WTC11 (cell line): ENCODE measurements around the gene HECW1. TPM values are rescaled to one million over a fixed set of nuclear protein-coding genes. Genes with fewer than 3 reads are reported as not detected.

Source experiments
- ATAC-seq: fragments of 200-7000 bp; cut with Tn5 transposase; 2 replicates; pipeline ENCODE4 v1.10.0; 2021; ENCODE audit warnings: mild to moderate bottlenecking, moderate library complexity
- CTCF ChIA-PET: fragments of 300-600 bp; sonication (Branson Sonifier 250); formaldehyde crosslinking; loops from one replicate; lab custom pipeline; 2021; ENCODE audit warnings: antibody characterized with exemption; lab: Charles Lee
- POLR2A ChIA-PET: fragments of 350-600 bp; sonication (Branson Sonifier 250); formaldehyde crosslinking; loops from one replicate; lab custom pipeline; 2021; ENCODE audit warnings: antibody characterized with exemption; lab: Charles Lee
- DNase-seq: peaks from one replicate; pipeline ENCODE4 v3.0.0; 2021; ENCODE audit warnings: low spot score
- H3K27ac Mint-ChIP-seq: 2 replicates; pipeline ENCODE4 v1.8.0; 2021; ENCODE audit warnings: mixed read lengths
- H3K27me3 Mint-ChIP-seq: 2 replicates; pipeline ENCODE4 v1.8.0; 2021; ENCODE audit warnings: low read depth, mild to moderate bottlenecking, moderate library complexity, mixed read lengths
- H3K36me3 Mint-ChIP-seq: 2 replicates; pipeline ENCODE4 v1.8.0; 2021; ENCODE audit warnings: mixed read lengths
- H3K4me1 Mint-ChIP-seq: 2 replicates; pipeline ENCODE4 v1.8.0; 2022; ENCODE audit warnings: mixed read lengths
- H3K4me3 Mint-ChIP-seq: 2 replicates; pipeline ENCODE4 v1.8.0; 2021; ENCODE audit warnings: mild to moderate bottlenecking, moderate library complexity, mixed read lengths
- H3K9me3 Mint-ChIP-seq: 2 replicates; pipeline ENCODE4 v1.8.0; 2021; ENCODE audit warnings: mixed read lengths
- E2F1 ChIP-seq: sonication (generic); formaldehyde crosslinking; IDR thresholded peaks from 2 replicates; pipeline ENCODE4 v1.8.0; 2022; ENCODE audit warnings: mild to moderate bottlenecking, missing genetic modification reagents
- ERG ChIP-seq: fragments of 250-450 bp; sonication (Bioruptor Pico); IDR thresholded peaks from 2 replicates; pipeline ENCODE4 v1.8.0; 2021; ENCODE audit warnings: mild to moderate bottlenecking
- ESRRA ChIP-seq: sonication (generic); formaldehyde crosslinking; IDR thresholded peaks from 2 replicates; pipeline ENCODE4 v1.8.1; 2022; ENCODE audit warnings: mild to moderate bottlenecking, missing genetic modification reagents, borderline replicate concordance
- FOXJ3 ChIP-seq: sonication (generic); formaldehyde crosslinking; IDR thresholded peaks from 2 replicates; pipeline ENCODE4 v1.9.0; 2021; ENCODE audit warnings: missing genetic modification reagents, mild to moderate bottlenecking, borderline replicate concordance
- HMGXB4 ChIP-seq: sonication (generic); formaldehyde crosslinking; IDR thresholded peaks from 2 replicates; pipeline ENCODE4 v1.8.1; 2023; ENCODE audit warnings: mild to moderate bottlenecking, moderate library complexity, missing genetic modification reagents
- MAX ChIP-seq: sonication (generic); formaldehyde crosslinking; IDR thresholded peaks from 2 replicates; pipeline ENCODE4 v1.8.0; 2022; ENCODE audit warnings: mild to moderate bottlenecking, missing genetic modification reagents
- TEAD4 ChIP-seq: sonication (generic); formaldehyde crosslinking; IDR thresholded peaks from 2 replicates; pipeline ENCODE4 v1.8.0; 2022; ENCODE audit warnings: mild to moderate bottlenecking, missing genetic modification reagents
- USF2 ChIP-seq: sonication (generic); formaldehyde crosslinking; IDR thresholded peaks from 2 replicates; pipeline ENCODE4 v1.8.1; 2023; ENCODE audit warnings: mild to moderate bottlenecking, missing genetic modification reagents, moderate library complexity
- ZNF138 ChIP-seq: sonication (generic); formaldehyde crosslinking; conservative IDR thresholded peaks from 2 replicates; pipeline ENCODE4 v1.8.1; 2022; ENCODE audit warnings: mild to moderate bottlenecking, moderate library complexity, missing genetic modification reagents
- ZNF317 ChIP-seq: sonication (generic); formaldehyde crosslinking; IDR thresholded peaks from 2 replicates; pipeline ENCODE4 v1.8.1; 2023; ENCODE audit warnings: low read depth, mild to moderate bottlenecking, moderate library complexity, missing genetic modification reagents, borderline replicate concordance
- ZNF396 ChIP-seq: fragments of 250-450 bp; sonication (Bioruptor Pico); IDR thresholded peaks from 2 replicates; pipeline ENCODE4 v1.8.0; 2021; ENCODE audit warnings: mild to moderate bottlenecking, moderate library complexity, borderline replicate concordance
- ZNF416 ChIP-seq: fragments of 250-450 bp; sonication (Bioruptor Pico); IDR thresholded peaks from 2 replicates; pipeline ENCODE4 v1.9.0; 2021; ENCODE audit warnings: mild to moderate bottlenecking, inconsistent platforms
- ZNF512 ChIP-seq: sonication (generic); formaldehyde crosslinking; IDR thresholded peaks from 2 replicates; pipeline ENCODE4 v1.8.1; 2022; ENCODE audit warnings: missing genetic modification reagents, borderline replicate concordance
- ZNF671 ChIP-seq: fragments of 250-450 bp; sonication (Bioruptor Pico); IDR thresholded peaks from 2 replicates; pipeline ENCODE4 v1.8.0; 2021; ENCODE audit warnings: mild to moderate bottlenecking
- ZSCAN18 ChIP-seq: fragments of 250-450 bp; sonication (Bioruptor Pico); IDR thresholded peaks from 2 replicates; pipeline ENCODE4 v2.1.2; 2022; ENCODE audit warnings: mild to moderate bottlenecking, moderate library complexity
- total RNA-seq: library from RNA; stranded (reverse); gene quantifications from 3 replicates; pipeline ENCODE4 v1.2.3, GENCODE V29; 2021

Gene HECW1
- total RNA-seq, 1 experiment from 2014 or later, result 6.1 TPM

GRCh38 chr7:43443381-43443780 lies 330.9 kb downstream of the HECW1 start:
- Mint-ChIP-seq H3K4me1 (peaks cover 13% of the 10 kb centered on the region), H3K27me3 (no peaks in the 10 kb centered on the region; the same call in 1 of the 2 replicates), H3K36me3 (no peaks in the 10 kb centered on the region), H3K9me3 (no peaks in the 10 kb centered on the region), H3K27ac (no peak overlapping the region), H3K4me3 (no peak overlapping the region)
- CTCF ChIA-PET, result no interaction called here
- DNase-seq (no peak), ATAC-seq (no peak)
- POLR2A ChIA-PET, result no interaction called here
- TF ChIP-seq ZNF317 (CRISPR knock-in tag) (no peak), TEAD4 (CRISPR knock-in tag) (no peak), ZNF396 (CRISPR knock-in tag) (no peak), ZNF512 (CRISPR knock-in tag) (no peak), ZNF138 (CRISPR knock-in tag) (no peak)

- Mint-ChIP-seq H3K36me3 (no peaks in the 10 kb centered on the region), H3K4me3 (no peak overlapping the region)
- no peak for DNase-seq
Measured at GRCh38 chr7:43444711-43445578, 332.5 kb downstream of the HECW1 start.

More at GRCh38 chr7:43444711-43445578, 332.5 kb downstream of the HECW1 start:
- no peak for TF ChIP-seq ZNF671 (CRISPR knock-in tag)
- no peak for TF ChIP-seq ZSCAN18 (CRISPR knock-in tag)
- TF ChIP-seq ZNF396 (CRISPR knock-in tag), result no peak
- TF ChIP-seq E2F1 (CRISPR knock-in tag), result no peak
- no peak for TF ChIP-seq ESRRA
- no peak for TF ChIP-seq HMGXB4
- no peak for TF ChIP-seq ERG
- TF ChIP-seq USF2 (CRISPR knock-in tag), result no peak
- no peak for TF ChIP-seq MAX (CRISPR knock-in tag)
- TF ChIP-seq ZNF416, result no peak
- no peak for TF ChIP-seq FOXJ3
- Mint-ChIP-seq H3K4me1 (peaks cover 20% of the 10 kb centered on the region), H3K27me3 (no peaks in the 10 kb centered on the region; the same call in 1 of the 2 replicates), H3K27ac (no peak overlapping the region), H3K9me3 (no peaks in the 10 kb centered on the region)
- POLR2A ChIA-PET, result interaction anchor here (0.5 kb wide), 1 partner anchor 361 kb away, joined by 3 read pairs; no protein-coding TSS in a partner anchor
- ATAC-seq, result no peak
- CTCF ChIA-PET, result interaction anchor here (0.9 kb wide), 1 partner anchor 10 kb away, joined by 3 read pairs; no protein-coding TSS in a partner anchor
